IMR-90 (cell line): ENCODE results near the gene SOD1. TPM values are rescaled to one million over a fixed set of nuclear protein-coding genes. Genes with fewer than 3 reads are reported as not detected.

Experiments
- ATAC-seq: fragments of 200-7000 bp; cut with Tn5 transposase; 2 replicates; pipeline ENCODE4 v1.9.1; 2020; ENCODE audit warnings: low read depth, mild to moderate bottlenecking, moderate library complexity
- BruUV-seq: library from RNA; stranded (reverse); fragments of 400-500 nt; replicated peaks from 2 replicates; lab custom pipeline; 2021; lab: Mats Ljungman, UMichigan
- CTCF ChIA-PET: fragments of 300-600 bp; formaldehyde crosslinking; extraction: SDS; loops from one replicate; lab custom pipeline; 2021; ENCODE audit warnings: antibody characterized with exemption; lab: Yijun Ruan, JAX
- POLR2A ChIA-PET: fragments of 300-600 bp; sonication (Branson Sonifier 250); formaldehyde crosslinking; loops from one replicate; lab custom pipeline; 2022; ENCODE audit warnings: antibody characterized with exemption; ENCODE audit not compliant: unreplicated experiment; lab: Charles Lee
- DNase-seq: peaks from one replicate; pipeline ENCODE4 v3.0.0; 2013
- H2AFZ ChIP-seq: replicated peaks from 2 replicates; pipeline ENCODE3; 2013; ENCODE audit warnings: low read length, mild to moderate bottlenecking; ENCODE audit not compliant: poor library complexity
- H2AK5ac ChIP-seq: 2 replicates; pipeline ENCODE4 v1.6.1; 2013; ENCODE audit warnings: low read depth, low read length, inconsistent platforms
- H2AK9ac ChIP-seq: replicated peaks from 2 replicates; pipeline ENCODE3; 2013; ENCODE audit warnings: mild to moderate bottlenecking, low read depth, low read length, moderate library complexity; ENCODE audit not compliant: poor library complexity
- H2BK120ac ChIP-seq: 2 replicates; pipeline ENCODE4 v1.6.1; 2013; ENCODE audit warnings: low read depth, low read length, inconsistent platforms
- H2BK15ac ChIP-seq: 3 replicates; pipeline ENCODE4 v1.6.1; 2013; ENCODE audit warnings: low read depth, low read length, inconsistent platforms
- H2BK20ac ChIP-seq: 2 replicates; pipeline ENCODE4 v1.6.1; 2013; ENCODE audit warnings: low read depth, mild to moderate bottlenecking, inconsistent platforms, low read length, moderate library complexity
- H2BK5ac ChIP-seq: 2 replicates; pipeline ENCODE4 v1.6.1; 2013; ENCODE audit warnings: mild to moderate bottlenecking, low read depth, low read length, inconsistent platforms; ENCODE audit not compliant: poor library complexity, severe bottlenecking
- H3K14ac ChIP-seq: replicated peaks from 2 replicates; pipeline ENCODE4 v1.6.1; 2013; ENCODE audit warnings: low read depth, low read length, inconsistent platforms
- H3K18ac ChIP-seq: 2 replicates; pipeline ENCODE4 v1.6.1; 2013; ENCODE audit warnings: low read depth, low read length, control low read depth
- H3K23ac ChIP-seq: 2 replicates; pipeline ENCODE4 v1.6.1; 2013; ENCODE audit warnings: low read depth, low read length, inconsistent platforms
- H3K27ac ChIP-seq: 2 replicates; pipeline ENCODE4 v1.5.1; 2013; ENCODE audit warnings: mild to moderate bottlenecking, control low read depth, low read length; ENCODE audit not compliant: insufficient read depth
- H3K27me3 ChIP-seq: 2 replicates; pipeline ENCODE4 v1.6.1; 2013; ENCODE audit warnings: low read length; ENCODE audit not compliant: control insufficient read depth, insufficient read depth
- H3K36me3 ChIP-seq: 2 replicates; pipeline ENCODE4 v1.6.1; 2013; ENCODE audit warnings: low read length, mixed read lengths; ENCODE audit not compliant: control insufficient read depth, insufficient read depth
- H3K4ac ChIP-seq: 2 replicates; pipeline ENCODE4 v1.6.1; 2013; ENCODE audit warnings: low read depth, low read length, inconsistent platforms
- H3K4me1 ChIP-seq: 2 replicates; pipeline ENCODE4 v1.6.1; 2013; ENCODE audit warnings: low read length, mixed read lengths; ENCODE audit not compliant: control insufficient read depth, insufficient read depth
- H3K4me2 ChIP-seq: 2 replicates; pipeline ENCODE4 v1.6.1; 2013; ENCODE audit warnings: low read depth, mild to moderate bottlenecking, control low read depth, low read length, moderate library complexity
- H3K4me3 ChIP-seq: 2 replicates; pipeline ENCODE4 v1.5.1; 2013; ENCODE audit warnings: low read depth, mild to moderate bottlenecking, control low read depth, low read length, moderate library complexity; ENCODE audit not compliant: insufficient read depth
- H3K56ac ChIP-seq: 2 replicates; pipeline ENCODE4 v1.6.1; 2013; ENCODE audit warnings: low read length, inconsistent platforms; ENCODE audit not compliant: insufficient read depth; ENCODE audit errors: extremely low read depth
- H3K79me1 ChIP-seq, 2 experiments: 2 replicates each; pipeline ENCODE4 v1.6.1; 2013; ENCODE audit warnings: low read length in 2 of 2, inconsistent platforms in 1 of 2, low read depth in 1 of 2
- H3K9ac ChIP-seq: 2 replicates; pipeline ENCODE4 v1.6.1; 2013; ENCODE audit warnings: low read depth, low read length, control low read depth
- H3K9me1 ChIP-seq: 2 replicates; pipeline ENCODE4 v1.6.1; 2013; ENCODE audit warnings: low read length, inconsistent platforms; ENCODE audit not compliant: insufficient read depth
- H3K9me3 ChIP-seq: 2 replicates; pipeline ENCODE4 v1.6.1; 2013; ENCODE audit warnings: low read length; ENCODE audit not compliant: control insufficient read depth, insufficient read depth
- H4K20me1 ChIP-seq: 2 replicates; pipeline ENCODE4 v1.6.1; 2013; ENCODE audit warnings: low read length, inconsistent platforms; ENCODE audit not compliant: insufficient read depth
- H4K5ac ChIP-seq: 2 replicates; pipeline ENCODE4 v1.6.1; 2013; ENCODE audit warnings: mild to moderate bottlenecking, low read depth, low read length, control low read depth
- H4K8ac ChIP-seq, 2 experiments: 2 replicates each; pipeline ENCODE4 v1.6.1; 2013; ENCODE audit warnings: low read depth in 2 of 2, low read length in 2 of 2, control low read depth in 1 of 2, inconsistent platforms in 1 of 2
- H4K91ac ChIP-seq: 2 replicates; pipeline ENCODE4 v1.6.1; 2013; ENCODE audit warnings: low read depth, low read length, inconsistent platforms; ENCODE audit not compliant: insufficient read depth
- FOS ChIP-seq: fragments of 150-350 bp; IDR thresholded peaks from 2 replicates; pipeline ENCODE4 v1.6.1; 2016; ENCODE audit warnings: low read depth, low read length
- MAFK ChIP-seq: IDR thresholded peaks from 2 replicates; pipeline ENCODE4 v1.6.1; 2012; ENCODE audit warnings: low read depth, low read length, improper control_type of control experiment
- POLR2A ChIP-seq: IDR thresholded peaks from 2 replicates; pipeline ENCODE4 v1.6.1; 2012; ENCODE audit warnings: mild to moderate bottlenecking, low read depth, low read length
- WGBS, 2 experiments: methylation state at CpG; one replicate each; pipeline versions ENCODE4 v1.1.5 to v1.1.7; 2013; ENCODE audit warnings: missing lambda C conversion rate in 2 of 2; ENCODE audit not compliant: insufficient read length in 1 of 2; ENCODE audit errors: extremely low coverage in 2 of 2; 5-methylcytosine and 5-hydroxymethylcytosine counted together
- dilution Hi-C: fragments of 300-500 bp; cut with HindIII; formaldehyde crosslinking; loops from one replicate; pipeline ENCODE4 v1.14.3; 2018; ENCODE audit warnings: low sequenced_read_pairs; ENCODE audit not compliant: unreplicated experiment
- in situ Hi-C: fragments of 300-500 bp; cut with MboI; formaldehyde crosslinking; loops from 3 replicates; pipeline ENCODE4 v1.14.3; 2019; ENCODE audit warnings: low sequenced_read_pairs, inconsistent platforms, mixed read lengths
- intact Hi-C: fragments of 100-400 bp; cut with micrococcal nuclease; formaldehyde crosslinking; loops from 2 replicates; pipeline ENCODE4 v1.10.0; 2022
- polyA plus RNA-seq, 3 experiments: library from polyadenylated mRNA; depleted of rRNA; stranded (reverse); fragments of >200 nt; gene quantifications; 2 replicates each; pipeline ENCODE4 v1.2.3, GENCODE V29; 2012; ENCODE audit warnings: low replicate concordance in 1 of 3
- total RNA-seq: library from RNA; depleted of rRNA; stranded (reverse); fragments of >200 nt; gene quantifications from 2 replicates; pipeline ENCODE4 v1.2.3, GENCODE V29; 2012
- TF ChIP-seq, protein P1 (sequence below): conservative IDR thresholded peaks from 2 replicates; pipeline ENCODE4 v1.5.1; 2012; ENCODE audit warnings: mild to moderate bottlenecking, low read depth, low read length, improper control_type of control experiment

SOD1 gene
- total and polyA plus RNA-seq, 2 of the 4 experiments (the other 2 are of a cell fraction), result 312 to 392 TPM

DNA sequence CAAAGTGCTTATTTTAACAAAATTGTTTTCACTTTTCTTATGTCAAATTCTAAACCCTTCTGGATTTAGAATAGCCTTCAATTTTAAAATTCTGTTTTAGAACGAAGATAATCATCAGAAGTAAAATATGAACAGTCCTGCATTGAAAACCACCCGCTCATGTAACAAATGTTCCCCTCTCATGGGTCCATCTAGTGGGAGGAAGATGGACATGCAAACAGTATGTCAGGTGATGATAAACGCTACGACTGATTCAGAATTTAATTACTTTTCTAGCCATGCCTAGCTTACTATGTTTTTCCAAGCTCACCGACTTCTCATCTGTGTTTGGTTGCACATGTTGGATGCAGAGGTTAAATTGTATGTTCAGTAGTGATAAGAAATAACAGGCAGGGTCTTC is 23.5 kb downstream of the SOD1 start:
- Histone ChIP-seq H3K9me1 (no peaks in the 10 kb centered on the region; the same call in 1 of the 2 replicates), H2AFZ (no peak overlapping the region), H3K9ac (no peak overlapping the region), H3K4ac (no peak overlapping the region), H4K20me1 (no peaks in the 10 kb centered on the region; the same call in 1 of the 2 replicates), H3K56ac (no peak overlapping the region), H3K36me3 (peaks cover 33% of the 10 kb centered on the region), H4K8ac (no peak overlapping the region), H4K91ac (no peak overlapping the region), H3K9me3 (no peaks in the 10 kb centered on the region), H2AK9ac (no peak overlapping the region), H2BK20ac (no peak overlapping the region), H3K4me1 (0 out of 2 replicates have a peak, but pooled peaks cover 1% of the 10 kb centered on the region), H3K23ac (no peak overlapping the region), H3K27me3 (no peaks in the 10 kb centered on the region), H3K14ac (no peak overlapping the region), H3K4me3 (no peak overlapping the region), H3K18ac (no peak overlapping the region), H3K4me2 (no peak overlapping the region), H2AK5ac (no peak overlapping the region), H2BK120ac (no peak overlapping the region), H2BK15ac (no peak overlapping the region), H2BK5ac (no peak overlapping the region), H3K27ac (no peak overlapping the region), H4K5ac (no peak overlapping the region), H3K79me1 (peaks cover 18 to 28% of the 10 kb centered on the region in 2 experiments)
- TF ChIP-seq FOS (no peak), POLR2A (no peak), MAFK (no peak)
- TF ChIP-seq, protein P1, sequence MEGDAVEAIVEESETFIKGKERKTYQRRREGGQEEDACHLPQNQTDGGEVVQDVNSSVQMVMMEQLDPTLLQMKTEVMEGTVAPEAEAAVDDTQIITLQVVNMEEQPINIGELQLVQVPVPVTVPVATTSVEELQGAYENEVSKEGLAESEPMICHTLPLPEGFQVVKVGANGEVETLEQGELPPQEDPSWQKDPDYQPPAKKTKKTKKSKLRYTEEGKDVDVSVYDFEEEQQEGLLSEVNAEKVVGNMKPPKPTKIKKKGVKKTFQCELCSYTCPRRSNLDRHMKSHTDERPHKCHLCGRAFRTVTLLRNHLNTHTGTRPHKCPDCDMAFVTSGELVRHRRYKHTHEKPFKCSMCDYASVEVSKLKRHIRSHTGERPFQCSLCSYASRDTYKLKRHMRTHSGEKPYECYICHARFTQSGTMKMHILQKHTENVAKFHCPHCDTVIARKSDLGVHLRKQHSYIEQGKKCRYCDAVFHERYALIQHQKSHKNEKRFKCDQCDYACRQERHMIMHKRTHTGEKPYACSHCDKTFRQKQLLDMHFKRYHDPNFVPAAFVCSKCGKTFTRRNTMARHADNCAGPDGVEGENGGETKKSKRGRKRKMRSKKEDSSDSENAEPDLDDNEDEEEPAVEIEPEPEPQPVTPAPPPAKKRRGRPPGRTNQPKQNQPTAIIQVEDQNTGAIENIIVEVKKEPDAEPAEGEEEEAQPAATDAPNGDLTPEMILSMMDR, result no peak
- dilution Hi-C loops, result no loop called here
- WGBS, 2 experiments, result no CpG with 5 or more reads among the region's 5 CpGs
- in situ Hi-C loops, result no loop called here
- intact Hi-C loops, result no loop called here
- no peak for DNase-seq
- no TSS peak for BruUV-seq
- no peak for ATAC-seq
- POLR2A ChIA-PET, result no interaction called here
- CTCF ChIA-PET, result no interaction called here
